Caco-2 (cell line): ENCODE measurements around the gene SERGEF. TPM values are rescaled to one million over a fixed set of nuclear protein-coding genes. Genes with fewer than 3 reads are reported as not detected.

Experiments used
- BruUV-seq: library from RNA; stranded (reverse); fragments of 400-500 nt; replicated peaks from 2 replicates; lab custom pipeline; 2021; lab: Mats Ljungman, UMichigan
- CTCF ChIA-PET: fragments of 300-600 bp; sonication (Branson Sonifier 250); formaldehyde crosslinking; loops from one replicate; lab custom pipeline; 2022; ENCODE audit warnings: antibody characterized with exemption; lab: Charles Lee
- POLR2A ChIA-PET: fragments of 300-600 bp; sonication (Branson Sonifier 250); formaldehyde crosslinking; loops from one replicate; lab custom pipeline; 2022; ENCODE audit warnings: antibody characterized with exemption; lab: Charles Lee
- DNase-seq, 2 experiments: peaks; one replicate each; pipeline versions ENCODE4 v3.0.0 to v3.0.0-alpha.2; 2020 to 2022
- H3K27me3 ChIP-seq: replicated peaks from 2 replicates; pipeline ENCODE4 v1.6.0; 2011; ENCODE audit warnings: low read length; ENCODE audit not compliant: control insufficient read depth, insufficient read depth
- H3K36me3 ChIP-seq: 2 replicates; pipeline ENCODE4 v1.5.1; 2011; ENCODE audit warnings: low read length; ENCODE audit not compliant: control insufficient read depth, insufficient read depth
- H3K4me1 ChIP-seq: fragments of 250-450 bp; sonication (Bioruptor Pico); 2 replicates; pipeline ENCODE4 v1.5.1; 2020; ENCODE audit warnings: mild to moderate bottlenecking
- H3K4me3 ChIP-seq: 2 replicates; pipeline ENCODE4 v1.5.1; 2011; ENCODE audit warnings: low read depth, mild to moderate bottlenecking, control low read depth, low read length
- H3K9me3 ChIP-seq: fragments of 250-450 bp; sonication (Bioruptor Pico); 2 replicates; pipeline ENCODE4 v1.5.1; 2020; ENCODE audit warnings: mild to moderate bottlenecking, moderate library complexity
- H3K27ac Mint-ChIP-seq: one replicate; pipeline ENCODE4 v1.8.0; 2022; ENCODE audit warnings: mixed read lengths; ENCODE audit not compliant: unreplicated experiment
- H3K27me3 Mint-ChIP-seq: one replicate; pipeline ENCODE4 v1.8.0; 2022; ENCODE audit warnings: mixed read lengths; ENCODE audit not compliant: insufficient read depth, unreplicated experiment
- H3K36me3 Mint-ChIP-seq: one replicate; pipeline ENCODE4 v1.8.0; 2022; ENCODE audit warnings: mild to moderate bottlenecking, mixed read lengths; ENCODE audit not compliant: insufficient read depth, unreplicated experiment
- H3K4me1 Mint-ChIP-seq: one replicate; pipeline ENCODE4 v1.8.0; 2022; ENCODE audit warnings: low read depth, mixed read lengths; ENCODE audit not compliant: unreplicated experiment
- H3K4me3 Mint-ChIP-seq: one replicate; pipeline ENCODE4 v1.8.0; 2022; ENCODE audit warnings: mild to moderate bottlenecking, moderate library complexity, mixed read lengths; ENCODE audit not compliant: unreplicated experiment
- H3K9me3 Mint-ChIP-seq: one replicate; pipeline ENCODE4 v1.8.0; 2022; ENCODE audit warnings: mixed read lengths; ENCODE audit not compliant: unreplicated experiment
- CTCF ChIP-seq, 2 experiments: fragments of 200-600 bp in 1 of 2; IDR thresholded peaks; 1 replicate in 1 of 2; 2 replicates in 1 of 2; pipeline versions ENCODE4 v1.5.1 to v1.8.0; 2011 to 2022; ENCODE audit warnings: antibody characterized with exemption in 1 of 2, control low read depth in 1 of 2, inconsistent platforms in 1 of 2, low read depth in 1 of 2, low read length in 1 of 2, mild to moderate bottlenecking in 1 of 2, moderate library complexity in 1 of 2; ENCODE audit not compliant: insufficient read depth in 1 of 2, severe bottlenecking in 1 of 2, unreplicated experiment in 1 of 2
- intact Hi-C: fragments of 100-400 bp; cut with micrococcal nuclease; formaldehyde crosslinking; loops from one replicate; pipeline ENCODE4 v1.10.0; 2022; ENCODE audit not compliant: unreplicated experiment
- total RNA-seq: library from RNA; stranded (reverse); gene quantifications from 2 replicates; pipeline ENCODE4 v1.2.3, GENCODE V29; 2022

SERGEF gene
- total RNA-seq, 1 experiment from 2014 or later: 17.5 TPM

GRCh38 chr11:18011633-18012032 lies 1.2 kb downstream of the SERGEF start:
- POLR2A ChIA-PET: no interaction called here
- TF ChIP-seq CTCF (IDR thresholded peaks at IDR 0.05; ENCODE audit: insufficient read depth in 1 of 2, low read depth in 1 of 2, low read length in 1 of 2, severe bottlenecking in 1 of 2, unreplicated experiment in 1 of 2): no peak
- H3K27me3 Mint-ChIP-seq: peaks cover 8% of the 10 kb centered on the region
- 0 out of 2 replicates have a peak, but pooled peaks cover 9% of the 10 kb centered on the region for H3K4me1 ChIP-seq
- no peak overlapping the region for H3K27ac Mint-ChIP-seq
- DNase-seq: no peak
- no peaks in the 10 kb centered on the region for H3K9me3 Mint-ChIP-seq
- peaks cover 18% of the 10 kb centered on the region for H3K4me1 Mint-ChIP-seq
- no TSS peak for BruUV-seq
- H3K4me3 ChIP-seq: peak overlapping the region; percentile 54
- intact Hi-C loops: no loop called here
- peak overlapping the region; percentile 80 for H3K4me3 Mint-ChIP-seq
- no peaks in the 10 kb centered on the region for H3K27me3 ChIP-seq
- H3K36me3 Mint-ChIP-seq: peaks cover 8% of the 10 kb centered on the region
- no peaks in the 10 kb centered on the region for H3K36me3 ChIP-seq
- CTCF ChIA-PET: interaction anchor here (1.4 kb wide), 1 partner anchor 94 kb away, joined by 3 read pairs; the partner anchor contains the start of gene SAAL1
- H3K9me3 ChIP-seq: no peaks in the 10 kb centered on the region

- H3K9me3 Mint-ChIP-seq: no peaks in the 10 kb centered on the region
- peaks cover 12% of the 10 kb centered on the region for H3K36me3 Mint-ChIP-seq
- CTCF ChIA-PET: interaction anchor here (1.4 kb wide), 1 partner anchor 95 kb away, joined by 3 read pairs; the partner anchor contains the start of gene SAAL1
- no peaks in the 10 kb centered on the region for H3K27me3 ChIP-seq
- 0 out of 2 replicates have a peak, but pooled peaks cover 9% of the 10 kb centered on the region for H3K4me1 ChIP-seq
- peak overlapping the region; percentile 80 for H3K4me3 Mint-ChIP-seq
- H3K27me3 Mint-ChIP-seq: peaks cover 8% of the 10 kb centered on the region
- intact Hi-C loops: no loop called here
- no peak overlapping the region for H3K4me3 ChIP-seq
- no TSS peak for BruUV-seq
- DNase-seq: no peak
- H3K27ac Mint-ChIP-seq: no peak overlapping the region
- TF ChIP-seq CTCF (IDR thresholded peaks at IDR 0.05; ENCODE audit: insufficient read depth in 1 of 2, low read depth in 1 of 2, low read length in 1 of 2, severe bottlenecking in 1 of 2, unreplicated experiment in 1 of 2): no peak
- POLR2A ChIA-PET: no interaction called here
- H3K4me1 Mint-ChIP-seq: peaks cover 18% of the 10 kb centered on the region
- H3K9me3 ChIP-seq: no peaks in the 10 kb centered on the region
- no peaks in the 10 kb centered on the region for H3K36me3 ChIP-seq
Observed at GRCh38 chr11:18010977-18011586, 1.8 kb downstream of the SERGEF start.

GRCh38 chr11:18010121-18010670 lies 2.7 kb downstream of the SERGEF start:
- TF ChIP-seq CTCF (IDR thresholded peaks at IDR 0.05; ENCODE audit: insufficient read depth in 1 of 2, low read depth in 1 of 2, low read length in 1 of 2, severe bottlenecking in 1 of 2, unreplicated experiment in 1 of 2): no peak
- Histone ChIP-seq H3K4me1 (0 out of 2 replicates have a peak, but pooled peaks cover 9% of the 10 kb centered on the region), H3K4me3 (no peak overlapping the region), H3K9me3 (no peaks in the 10 kb centered on the region), H3K36me3 (no peaks in the 10 kb centered on the region), H3K27me3 (no peaks in the 10 kb centered on the region)
- POLR2A ChIA-PET: no interaction called here
- Mint-ChIP-seq H3K27me3 (peaks cover 8% of the 10 kb centered on the region), H3K27ac (no peak overlapping the region), H3K36me3 (peaks cover 12% of the 10 kb centered on the region), H3K4me3 (no peak overlapping the region), H3K4me1 (peaks cover 18% of the 10 kb centered on the region), H3K9me3 (no peaks in the 10 kb centered on the region)
- CTCF ChIA-PET: no interaction called here
- intact Hi-C loops: no loop called here
- no peak for DNase-seq
- no TSS peak for BruUV-seq
